SK-MEL-5 (cell line): ENCODE measurements around the gene PLXDC2. TPM values are rescaled to one million over a fixed set of nuclear protein-coding genes. Genes with fewer than 3 reads are reported as not detected.

Experiments used
- DNase-seq: peaks from one replicate; pipeline ENCODE4 v3.0.0-alpha.2; 2016; ENCODE audit warnings: low read depth, low spot score
- in situ Hi-C: cut with HindIII; loops from 2 replicates; pipeline ENCODE4 v1.10.0; 2016; ENCODE audit warnings: low sequenced_read_pairs, high pct_unique_total_duplicates, low pct_unique_long_range_greater_than_20kb
- total RNA-seq: library from RNA; depleted of rRNA; stranded (reverse); fragments of >200 nt; shearing (Covaris generic); gene quantifications from 2 replicates; pipeline ENCODE4 v1.2.3, GENCODE V29; 2014

The PLXDC2 gene
- total RNA-seq, 1 experiment from 2014 or later, result 0.03 TPM

GRCh38 chr10:20276127-20276979 is 460.1 kb downstream of the PLXDC2 start:
- peak; percentile 73 for DNase-seq
- in situ Hi-C loops, result no loop called here

- DNase-seq, result no peak
- in situ Hi-C loops, result no loop called here
Observed at GRCh38 chr10:20277820-20278219, 461.6 kb downstream of the PLXDC2 start.

GRCh38 chr10:20281579-20281978 is 465.3 kb downstream of the PLXDC2 start:
- in situ Hi-C loops, result no loop called here

GRCh38 chr10:20287586-20287985 is 471.4 kb downstream of the PLXDC2 start:
- in situ Hi-C loops, result no loop called here
- no peak for DNase-seq

More at GRCh38 chr10:20281579-20281978, 465.3 kb downstream of the PLXDC2 start:
- DNase-seq, result no peak

GRCh38 chr10:20288060-20288459 is 471.8 kb downstream of the PLXDC2 start:
- DNase-seq, result no peak
- in situ Hi-C loops, result no loop called here

GRCh38 chr10:20289070-20289828 is 473.0 kb downstream of the PLXDC2 start:
- in situ Hi-C loops, result no loop called here
- no peak for DNase-seq

GRCh38 chr10:20298417-20298816 is 482.2 kb downstream of the PLXDC2 start:
- in situ Hi-C loops, result no loop called here
- no peak for DNase-seq

- no peak for DNase-seq
- in situ Hi-C loops, result no loop called here
Observed at GRCh38 chr10:20299034-20299736, 483.0 kb downstream of the PLXDC2 start.

- DNase-seq, result no peak
- in situ Hi-C loops, result no loop called here
Observed at GRCh38 chr10:20300735-20301134, 484.5 kb downstream of the PLXDC2 start.

- in situ Hi-C loops, result no loop called here
- no peak for DNase-seq
Observed at GRCh38 chr10:20302033-20302432, 485.8 kb downstream of the PLXDC2 start.

GRCh38 chr10:20303453-20304152 is 487.4 kb downstream of the PLXDC2 start:
- in situ Hi-C loops, result no loop called here
- DNase-seq, result no peak

- in situ Hi-C loops, result no loop called here
Observed at GRCh38 chr10:20313665-20314064, 497.4 kb downstream of the PLXDC2 start.

GRCh38 chr10:20314431-20314830 is 498.2 kb downstream of the PLXDC2 start:
- DNase-seq, result no peak
- in situ Hi-C loops, result no loop called here

More at GRCh38 chr10:20313665-20314064, 497.4 kb downstream of the PLXDC2 start:
- DNase-seq, result no peak

GRCh38 chr10:20327954-20328353 is 511.7 kb downstream of the PLXDC2 start:
- in situ Hi-C loops, result no loop called here
- no peak for DNase-seq

GRCh38 chr10:20330246-20330645 is 514.0 kb downstream of the PLXDC2 start:
- no peak for DNase-seq
- in situ Hi-C loops, result no loop called here

GRCh38 chr10:20334559-20334958 is 518.3 kb downstream of the PLXDC2 start:
- in situ Hi-C loops, result no loop called here
- no peak for DNase-seq
